GM18498 (cell line): ENCODE results near the gene EN2.

Experiments
- ATAC-seq: cut with Tn5 transposase; IDR thresholded peaks from one replicate; pipeline ENCODE4 v1.9.1; 2021; ENCODE audit warnings: mild to moderate bottlenecking, moderate library complexity; ENCODE audit not compliant: unreplicated experiment

The EN2 gene

GRCh38 chr7:155484483-155485399 is 26.8 kb downstream of the EN2 start:
- no peak for ATAC-seq

GRCh38 chr7:155486783-155487508 is 29.0 kb downstream of the EN2 start:
- no peak for ATAC-seq

DNA sequence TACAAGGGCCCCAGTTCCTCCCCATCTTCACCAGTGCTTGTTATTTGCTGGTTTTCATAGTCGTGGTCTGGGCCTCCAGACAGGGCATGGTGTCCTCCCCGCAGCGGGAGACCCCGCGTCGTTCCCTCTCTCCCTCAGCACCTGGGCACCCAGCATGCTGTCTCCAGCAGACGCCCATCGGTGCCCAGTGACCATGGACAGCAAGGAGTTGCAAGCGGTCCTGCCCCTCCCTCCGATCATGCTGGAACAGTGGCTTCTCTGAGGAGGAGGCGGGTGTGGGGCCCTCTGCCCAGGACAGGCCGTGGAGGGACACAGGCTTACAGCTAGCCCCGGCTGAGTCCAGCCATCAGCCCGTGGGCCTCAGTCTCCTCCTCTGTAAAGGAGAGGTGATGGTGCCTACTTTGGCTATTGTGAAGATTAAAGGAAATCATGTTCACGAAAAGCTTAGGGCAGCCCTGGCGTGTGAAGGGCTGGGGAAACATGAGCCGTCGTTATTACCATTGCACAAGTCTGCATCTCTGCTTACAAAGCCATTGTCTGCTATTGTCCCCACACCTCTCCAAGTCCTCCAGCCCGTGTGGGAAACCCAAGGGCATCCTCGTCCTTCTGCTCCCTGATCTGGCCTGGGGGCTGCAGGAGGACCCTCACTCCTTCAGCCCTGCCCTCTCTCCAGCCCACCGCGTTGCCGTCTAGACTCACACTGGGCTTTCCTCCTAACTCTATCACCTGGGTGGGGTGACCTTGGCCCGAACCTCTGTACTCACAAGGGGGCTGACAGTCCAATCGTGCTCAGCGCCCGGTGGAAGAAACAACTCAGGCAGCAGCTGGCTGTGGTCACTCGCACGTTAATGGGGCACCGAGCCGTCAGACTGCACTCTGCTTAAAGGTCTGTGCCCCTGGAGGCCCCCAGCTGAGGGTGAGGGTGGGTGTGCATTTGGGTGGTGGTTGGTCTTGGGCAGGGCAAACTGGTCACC is 29.9 kb downstream of the EN2 start:
- ATAC-seq, result no peak

- no peak for ATAC-seq
These were observed 30.7 kb downstream of the EN2 start for GRCh38 chr7:155488483-155489127.

GRCh38 chr7:155489158-155489840 is 31.4 kb downstream of the EN2 start:
- no peak for ATAC-seq

DNA sequence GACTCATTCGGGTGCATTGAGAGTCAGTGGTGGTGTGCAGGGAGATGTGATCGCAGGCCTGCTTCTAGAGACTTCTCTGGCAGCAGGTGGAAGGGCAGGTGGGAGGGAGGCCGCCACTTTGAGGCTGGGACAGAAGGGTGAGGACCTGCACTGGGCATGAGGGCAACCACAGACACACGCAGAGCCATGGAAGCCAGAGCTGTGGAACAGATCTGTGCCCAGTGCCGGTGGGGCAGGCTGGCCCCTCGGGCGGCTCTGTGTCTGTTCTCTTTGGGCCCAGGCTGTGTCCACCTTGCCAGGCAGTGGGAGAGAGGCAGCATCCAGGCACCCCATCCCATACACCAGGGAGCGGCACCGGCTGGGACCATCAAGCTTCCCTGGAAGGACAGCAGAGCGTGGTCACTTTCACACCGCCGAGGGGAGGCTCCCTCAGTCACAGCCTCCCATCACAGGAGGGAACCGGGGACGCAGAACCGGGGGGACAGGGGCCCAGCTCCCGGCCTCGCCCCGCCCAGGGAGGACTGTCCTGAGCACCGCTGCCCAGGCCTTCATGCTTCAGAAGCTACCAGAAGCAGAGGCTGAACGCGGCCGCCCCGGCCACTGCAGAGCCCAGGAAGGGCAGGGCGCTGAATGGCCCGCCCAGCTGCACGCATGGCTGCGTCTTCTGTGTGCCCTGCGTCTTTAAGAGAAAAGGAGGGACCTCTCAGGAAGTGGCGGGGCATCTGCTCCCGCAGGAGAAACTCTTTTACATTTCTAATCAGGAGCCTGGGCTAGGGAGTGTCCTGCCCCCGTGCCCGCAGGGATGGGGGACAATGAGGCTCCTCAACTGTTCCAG is 32.1 kb downstream of the EN2 start:
- ATAC-seq, result peak; percentile 32

GRCh38 chr7:155490697-155491628 is 33.0 kb downstream of the EN2 start:
- peak; percentile 96 for ATAC-seq

GRCh38 chr7:155491812-155492211 is 33.9 kb downstream of the EN2 start:
- no peak for ATAC-seq

- ATAC-seq, result no peak
These were observed 36.0 kb downstream of the EN2 start for GRCh38 chr7:155493744-155494538.

DNA sequence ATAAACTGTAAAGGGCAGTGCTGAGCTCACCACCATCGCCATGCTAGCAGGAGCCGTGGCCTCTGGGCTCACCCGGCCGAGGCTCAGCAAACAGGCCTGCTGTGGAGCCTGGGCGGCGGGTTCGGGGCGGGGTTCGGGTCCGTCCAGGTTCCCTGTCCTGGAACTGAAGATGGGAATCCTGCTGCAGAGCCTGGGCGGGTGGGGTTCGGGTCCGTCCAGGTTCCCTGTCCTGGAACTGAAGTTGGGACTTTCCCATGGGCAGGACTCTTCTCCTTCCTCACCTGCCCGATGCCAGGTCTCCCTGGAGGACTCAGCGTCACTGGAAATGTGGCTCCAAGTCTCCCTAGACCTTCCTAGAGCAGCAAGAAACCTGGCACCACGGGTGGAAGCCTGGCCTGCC is 36.6 kb downstream of the EN2 start:
- no peak for ATAC-seq

- no peak for ATAC-seq
These were observed 37.7 kb downstream of the EN2 start for GRCh38 chr7:155495440-155496248.

- ATAC-seq, result no peak
These were observed 38.5 kb downstream of the EN2 start for GRCh38 chr7:155496267-155497005.

DNA sequence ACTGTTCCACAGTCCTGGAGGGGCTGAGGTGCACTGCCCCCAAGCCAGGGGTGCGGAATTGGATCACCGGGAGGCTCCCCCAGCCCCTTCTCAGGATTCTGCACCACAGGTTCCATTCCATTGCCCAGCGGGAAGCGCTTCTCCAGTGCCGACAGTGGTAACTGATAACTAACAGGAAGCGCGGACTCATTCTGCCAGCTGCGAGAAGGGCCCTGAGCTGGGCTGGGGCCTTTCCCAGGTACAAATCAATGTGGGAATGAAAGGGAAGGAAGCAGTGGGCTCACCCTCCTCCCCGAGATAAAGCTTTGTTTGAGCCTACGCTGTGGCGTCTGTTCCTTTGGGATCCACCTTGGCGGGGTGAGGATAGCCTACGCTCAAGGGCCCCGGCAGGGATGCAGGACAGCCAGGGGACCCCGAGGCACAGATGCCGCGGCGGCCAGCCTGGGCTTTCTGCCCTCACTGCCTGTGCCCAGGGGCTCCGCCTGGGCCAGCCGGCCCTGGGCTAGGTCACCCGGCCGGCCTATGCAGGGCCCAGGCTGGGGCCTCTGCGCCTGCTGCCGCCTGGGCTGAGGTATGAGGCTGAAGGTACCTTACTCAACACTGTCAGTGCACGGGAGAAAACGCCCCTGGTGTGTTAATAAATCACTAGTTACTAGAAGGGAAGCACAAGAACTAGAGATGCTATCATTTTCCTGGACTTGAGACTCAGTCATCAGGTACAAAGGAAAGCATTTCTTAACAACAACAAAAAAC is 39.4 kb downstream of the EN2 start:
- no peak for ATAC-seq

DNA sequence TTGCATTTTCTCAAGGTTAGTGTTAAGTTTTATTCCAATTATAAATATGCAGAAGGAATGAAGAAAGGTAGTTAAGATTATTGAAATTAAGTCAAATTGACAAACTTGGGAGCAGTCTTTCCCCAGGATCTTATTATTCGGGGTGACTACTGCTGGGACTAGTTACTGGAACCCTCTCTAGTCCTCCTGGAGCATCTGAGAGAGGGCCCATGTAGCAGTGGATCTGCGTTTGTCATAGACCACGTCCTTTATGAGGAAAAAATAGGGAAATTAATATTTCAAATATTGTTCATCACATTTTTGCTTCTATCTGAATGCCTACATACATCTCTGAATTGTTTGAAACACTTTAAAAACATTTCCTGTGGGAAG is 47.5 kb downstream of the EN2 start:
- no peak for ATAC-seq

- ATAC-seq, result no peak
These were observed 49.0 kb downstream of the EN2 start for GRCh38 chr7:155506854-155507337.
